GM12878 (cell line): Measurements from ENCODE around the gene HADHA. TPM values are rescaled to one million over a fixed set of nuclear protein-coding genes. Genes with fewer than 3 reads are reported as not detected.

Experiments used
- ATAC-seq: fragments of 200-7000 bp; cut with Tn5 transposase; 3 replicates; pipeline ENCODE4 v1.9.1; 2020; ENCODE audit warnings: mild to moderate bottlenecking, moderate library complexity
- BruUV-seq: library from RNA; stranded (reverse); fragments of 400-500 nt; replicated peaks from 2 replicates; lab custom pipeline; 2021; lab: Mats Ljungman, UMichigan
- CTCF ChIA-PET: fragments of 300-600 bp; sonication (Branson Sonifier 250); formaldehyde crosslinking; extraction: SDS; loops from one replicate; lab custom pipeline; 2021; ENCODE audit warnings: inconsistent platforms; lab: Yijun Ruan, JAX
- POLR2A ChIA-PET: fragments of 350-600 bp; formaldehyde crosslinking; extraction: SDS; loops from one replicate; lab custom pipeline; 2021; ENCODE audit warnings: inconsistent platforms; lab: Charles Lee
- RAD21 ChIA-PET: fragments of 300-600 bp; sonication (Branson Sonifier 250); formaldehyde crosslinking; loops from one replicate; lab custom pipeline; 2023; ENCODE audit warnings: antibody characterized with exemption; ENCODE audit not compliant: unreplicated experiment; lab: Charles Lee
- SMC1A ChIA-PET: fragments of 300-600 bp; sonication (Branson Sonifier 250); formaldehyde crosslinking; loops from one replicate; lab custom pipeline; 2023; ENCODE audit not compliant: unreplicated experiment, uncharacterized antibody; lab: Charles Lee
- DNase-seq: peaks from one replicate; pipeline ENCODE4 v3.0.0-alpha.2; 2011; ENCODE audit warnings: low read depth, low spot score
- FAIRE-seq: peaks from 3 replicates; lab custom pipeline; 2011; peaks lifted over from hg19 to GRCh38; lab: Jason Lieb, UNC
- H2AFZ ChIP-seq: 2 replicates; pipeline ENCODE4 v1.6.0; 2011; ENCODE audit warnings: low read depth, low read length, control low read depth; ENCODE audit not compliant: control insufficient read depth
- H3K27ac ChIP-seq: 2 replicates; pipeline ENCODE4 v1.5.1; 2011; ENCODE audit warnings: control low read depth; ENCODE audit not compliant: control insufficient read depth, insufficient read depth
- H3K27me3 ChIP-seq, 2 experiments: replicated peaks in 1 of 2; 2 replicates each; pipeline versions ENCODE4 v1.6.0 to v1.6.1; 2011; ENCODE audit warnings: low read length in 1 of 2; ENCODE audit not compliant: control insufficient read depth in 2 of 2, insufficient read depth in 2 of 2
- H3K36me3 ChIP-seq, 2 experiments: 2 replicates each; pipeline ENCODE4 v1.5.1; 2011; ENCODE audit warnings: low read length in 1 of 2; ENCODE audit not compliant: control insufficient read depth in 2 of 2, insufficient read depth in 2 of 2
- H3K4me1 ChIP-seq: 2 replicates; pipeline ENCODE4 v1.6.1; 2011; ENCODE audit warnings: mild to moderate bottlenecking, low read length, moderate library complexity, mixed read lengths; ENCODE audit not compliant: control insufficient read depth, insufficient read depth
- H3K4me2 ChIP-seq: 2 replicates; pipeline ENCODE4 v1.6.0; 2011; ENCODE audit warnings: control low read depth; ENCODE audit not compliant: control insufficient read depth, insufficient read depth
- H3K4me3 ChIP-seq: fragments of 200-600 bp; sonication (generic); 2 replicates; pipeline ENCODE4 v1.5.1; 2016
- H3K79me2 ChIP-seq: 2 replicates; pipeline ENCODE4 v1.6.0; 2011; ENCODE audit warnings: low read length; ENCODE audit not compliant: control insufficient read depth, insufficient read depth
- H3K9ac ChIP-seq: 2 replicates; pipeline ENCODE4 v1.8.0; 2011; ENCODE audit warnings: low read length, control low read depth, mixed read lengths; ENCODE audit not compliant: control insufficient read depth, insufficient read depth
- H3K9me3 ChIP-seq: replicated peaks from 3 replicates; pipeline ENCODE4 v1.5.1; 2011; ENCODE audit warnings: mild to moderate bottlenecking, low read length; ENCODE audit not compliant: control insufficient read depth, insufficient read depth
- H4K20me1 ChIP-seq: 2 replicates; pipeline ENCODE4 v1.6.0; 2011; ENCODE audit not compliant: control insufficient read depth, insufficient read depth
- BCL11A ChIP-seq: IDR thresholded peaks from 2 replicates; pipeline ENCODE4 v1.6.1; 2011; ENCODE audit warnings: low read depth, low read length
- FOS ChIP-seq: IDR thresholded peaks from 3 replicates; pipeline ENCODE4 v1.6.1; 2011; ENCODE audit warnings: borderline replicate concordance; ENCODE audit not compliant: insufficient read length; ENCODE audit errors: extremely low read depth
- GABPA ChIP-seq: IDR thresholded peaks from 2 replicates; pipeline ENCODE4 v1.6.1; 2014; ENCODE audit warnings: antibody characterized with exemption, low read depth, mild to moderate bottlenecking, inconsistent platforms
- MEF2B ChIP-seq: fragments of 450-650 bp; IDR thresholded peaks from 2 replicates; pipeline ENCODE4 v1.6.1; 2018; ENCODE audit warnings: mild to moderate bottlenecking, moderate library complexity; ENCODE audit not compliant: partially characterized antibody, poor library complexity, severe bottlenecking
- ZNF24 ChIP-seq: fragments of 450-650 bp; IDR thresholded peaks from 2 replicates; pipeline ENCODE4 v1.6.1; 2017; ENCODE audit warnings: antibody characterized with exemption, mild to moderate bottlenecking
- ZNF622 ChIP-seq: fragments of 450-650 bp; IDR thresholded peaks from 2 replicates; pipeline ENCODE4 v1.6.1; 2017; ENCODE audit warnings: mild to moderate bottlenecking, inconsistent platforms
- WGBS: methylation state at CpG from one replicate; pipeline ENCODE4 v1.1.6; 2016; ENCODE audit warnings: low lambda C conversion rate; ENCODE audit not compliant: insufficient replicate concordance, insufficient coverage; ENCODE audit errors: missing lambda C conversion rate; 5-methylcytosine and 5-hydroxymethylcytosine counted together
- in situ Hi-C: fragments of 300-500 bp; cut with MboI; formaldehyde crosslinking; loops from 9 replicates; pipeline ENCODE4 v1.14.3; 2018; ENCODE audit warnings: mixed read lengths
- intact Hi-C: fragments of 100-400 bp; cut with micrococcal nuclease; formaldehyde crosslinking; loops from one replicate; pipeline ENCODE4 v1.14.2; 2022; ENCODE audit not compliant: unreplicated experiment
- polyA plus RNA-seq, 11 experiments: library from polyadenylated mRNA; depleted of rRNA in 4 of 11; unstranded in 6 of 11; stranded (reverse) in 5 of 11; fragments of >200 nt; fragmentation: Nextera tagmentation in 4 of 11; fragmentation: Illumina TruSeq in 1 of 11; extraction: Ambion mirVana in 4 of 11; extraction: Trizol in 1 of 11; gene quantifications; 1 replicate in 1 of 11; 2 replicates in 10 of 11; pipeline versions ENCODE4 v1.2.1 to v1.2.3, GENCODE V29; 2011 to 2016; ENCODE audit warnings: inconsistent platforms in 2 of 11, missing spikeins in 2 of 11, low read depth in 1 of 11
- total RNA-seq, 4 experiments: library from RNA; depleted of rRNA in 3 of 4; stranded (reverse); fragments of >200 nt in 3 of 4; fragmentation: Illumina TruSeq in 1 of 4; extraction: Trizol in 1 of 4; gene quantifications; 2 replicates each; pipeline versions ENCODE4 v1.2.1 to v1.2.3, GENCODE V29; 2013 to 2021
- TF ChIP-seq, protein P1 (sequence below): fragments of 450-650 bp; IDR thresholded peaks from 2 replicates; pipeline ENCODE4 v1.6.1; 2017; ENCODE audit warnings: borderline replicate concordance
- TF ChIP-seq, protein P2 (sequence below): fragments of 450-650 bp; IDR thresholded peaks from 2 replicates; pipeline ENCODE4 v1.6.1; 2017; ENCODE audit warnings: low read depth, mild to moderate bottlenecking, moderate library complexity
- TF ChIP-seq, protein P3 (sequence below): fragments of 450-650 bp; IDR thresholded peaks from 2 replicates; pipeline ENCODE4 v1.6.1; 2018; ENCODE audit warnings: mild to moderate bottlenecking, low read depth, moderate library complexity; ENCODE audit not compliant: partially characterized antibody
- TF ChIP-seq, protein P4 (sequence below): fragments of 450-650 bp; IDR thresholded peaks from 2 replicates; pipeline ENCODE4 v1.6.1; 2014; ENCODE audit warnings: mild to moderate bottlenecking
- TF ChIP-seq, protein P5 (sequence below): IDR thresholded peaks from 2 replicates; pipeline ENCODE4 v1.6.1; 2012; ENCODE audit warnings: low read depth, low read length, improper control_type of control experiment

Gene HADHA
- total and polyA plus RNA-seq, 10 of the 15 experiments (the other 5 are each of a cell fraction or from before 2014, with no cell fraction given): 109 to 207 (median 165) TPM

DNA sequence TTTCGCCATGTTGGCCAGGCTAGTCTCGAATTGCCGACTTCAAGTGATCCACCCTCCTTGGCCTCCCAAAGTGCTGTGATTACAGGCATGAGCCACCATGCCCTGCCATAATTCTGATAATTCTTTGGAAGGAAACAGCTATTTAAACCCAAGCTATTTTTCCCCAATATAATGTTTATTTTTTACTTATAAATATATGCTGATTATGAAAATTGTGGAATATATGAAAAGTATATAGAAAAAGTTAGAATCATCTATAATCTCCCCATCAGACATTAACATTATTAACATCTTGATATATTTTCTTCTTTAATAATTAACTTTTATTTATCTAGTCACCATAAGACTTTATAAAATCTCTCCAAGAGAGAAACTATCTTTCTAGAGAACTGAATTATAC is 41.5 kb upstream of the HADHA start:
- TF ChIP-seq ZNF24 (no peak), ZNF622 (no peak), MEF2B (no peak), GABPA (no peak), FOS (no peak), BCL11A (no peak)
- TF ChIP-seq, protein P1, sequence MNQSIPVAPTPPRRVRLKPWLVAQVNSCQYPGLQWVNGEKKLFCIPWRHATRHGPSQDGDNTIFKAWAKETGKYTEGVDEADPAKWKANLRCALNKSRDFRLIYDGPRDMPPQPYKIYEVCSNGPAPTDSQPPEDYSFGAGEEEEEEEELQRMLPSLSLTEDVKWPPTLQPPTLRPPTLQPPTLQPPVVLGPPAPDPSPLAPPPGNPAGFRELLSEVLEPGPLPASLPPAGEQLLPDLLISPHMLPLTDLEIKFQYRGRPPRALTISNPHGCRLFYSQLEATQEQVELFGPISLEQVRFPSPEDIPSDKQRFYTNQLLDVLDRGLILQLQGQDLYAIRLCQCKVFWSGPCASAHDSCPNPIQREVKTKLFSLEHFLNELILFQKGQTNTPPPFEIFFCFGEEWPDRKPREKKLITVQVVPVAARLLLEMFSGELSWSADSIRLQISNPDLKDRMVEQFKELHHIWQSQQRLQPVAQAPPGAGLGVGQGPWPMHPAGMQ: no peak
- TF ChIP-seq, protein P2, sequence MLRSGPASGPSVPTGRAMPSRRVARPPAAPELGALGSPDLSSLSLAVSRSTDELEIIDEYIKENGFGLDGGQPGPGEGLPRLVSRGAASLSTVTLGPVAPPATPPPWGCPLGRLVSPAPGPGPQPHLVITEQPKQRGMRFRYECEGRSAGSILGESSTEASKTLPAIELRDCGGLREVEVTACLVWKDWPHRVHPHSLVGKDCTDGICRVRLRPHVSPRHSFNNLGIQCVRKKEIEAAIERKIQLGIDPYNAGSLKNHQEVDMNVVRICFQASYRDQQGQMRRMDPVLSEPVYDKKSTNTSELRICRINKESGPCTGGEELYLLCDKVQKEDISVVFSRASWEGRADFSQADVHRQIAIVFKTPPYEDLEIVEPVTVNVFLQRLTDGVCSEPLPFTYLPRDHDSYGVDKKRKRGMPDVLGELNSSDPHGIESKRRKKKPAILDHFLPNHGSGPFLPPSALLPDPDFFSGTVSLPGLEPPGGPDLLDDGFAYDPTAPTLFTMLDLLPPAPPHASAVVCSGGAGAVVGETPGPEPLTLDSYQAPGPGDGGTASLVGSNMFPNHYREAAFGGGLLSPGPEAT: no peak
- TF ChIP-seq, protein P3, sequence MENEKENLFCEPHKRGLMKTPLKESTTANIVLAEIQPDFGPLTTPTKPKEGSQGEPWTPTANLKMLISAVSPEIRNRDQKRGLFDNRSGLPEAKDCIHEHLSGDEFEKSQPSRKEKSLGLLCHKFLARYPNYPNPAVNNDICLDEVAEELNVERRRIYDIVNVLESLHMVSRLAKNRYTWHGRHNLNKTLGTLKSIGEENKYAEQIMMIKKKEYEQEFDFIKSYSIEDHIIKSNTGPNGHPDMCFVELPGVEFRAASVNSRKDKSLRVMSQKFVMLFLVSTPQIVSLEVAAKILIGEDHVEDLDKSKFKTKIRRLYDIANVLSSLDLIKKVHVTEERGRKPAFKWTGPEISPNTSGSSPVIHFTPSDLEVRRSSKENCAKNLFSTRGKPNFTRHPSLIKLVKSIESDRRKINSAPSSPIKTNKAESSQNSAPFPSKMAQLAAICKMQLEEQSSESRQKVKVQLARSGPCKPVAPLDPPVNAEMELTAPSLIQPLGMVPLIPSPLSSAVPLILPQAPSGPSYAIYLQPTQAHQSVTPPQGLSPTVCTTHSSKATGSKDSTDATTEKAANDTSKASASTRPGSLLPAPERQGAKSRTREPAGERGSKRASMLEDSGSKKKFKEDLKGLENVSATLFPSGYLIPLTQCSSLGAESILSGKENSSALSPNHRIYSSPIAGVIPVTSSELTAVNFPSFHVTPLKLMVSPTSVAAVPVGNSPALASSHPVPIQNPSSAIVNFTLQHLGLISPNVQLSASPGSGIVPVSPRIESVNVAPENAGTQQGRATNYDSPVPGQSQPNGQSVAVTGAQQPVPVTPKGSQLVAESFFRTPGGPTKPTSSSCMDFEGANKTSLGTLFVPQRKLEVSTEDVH: no peak
- TF ChIP-seq, protein P4, sequence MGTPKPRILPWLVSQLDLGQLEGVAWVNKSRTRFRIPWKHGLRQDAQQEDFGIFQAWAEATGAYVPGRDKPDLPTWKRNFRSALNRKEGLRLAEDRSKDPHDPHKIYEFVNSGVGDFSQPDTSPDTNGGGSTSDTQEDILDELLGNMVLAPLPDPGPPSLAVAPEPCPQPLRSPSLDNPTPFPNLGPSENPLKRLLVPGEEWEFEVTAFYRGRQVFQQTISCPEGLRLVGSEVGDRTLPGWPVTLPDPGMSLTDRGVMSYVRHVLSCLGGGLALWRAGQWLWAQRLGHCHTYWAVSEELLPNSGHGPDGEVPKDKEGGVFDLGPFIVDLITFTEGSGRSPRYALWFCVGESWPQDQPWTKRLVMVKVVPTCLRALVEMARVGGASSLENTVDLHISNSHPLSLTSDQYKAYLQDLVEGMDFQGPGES: no peak
- TF ChIP-seq, protein P5, sequence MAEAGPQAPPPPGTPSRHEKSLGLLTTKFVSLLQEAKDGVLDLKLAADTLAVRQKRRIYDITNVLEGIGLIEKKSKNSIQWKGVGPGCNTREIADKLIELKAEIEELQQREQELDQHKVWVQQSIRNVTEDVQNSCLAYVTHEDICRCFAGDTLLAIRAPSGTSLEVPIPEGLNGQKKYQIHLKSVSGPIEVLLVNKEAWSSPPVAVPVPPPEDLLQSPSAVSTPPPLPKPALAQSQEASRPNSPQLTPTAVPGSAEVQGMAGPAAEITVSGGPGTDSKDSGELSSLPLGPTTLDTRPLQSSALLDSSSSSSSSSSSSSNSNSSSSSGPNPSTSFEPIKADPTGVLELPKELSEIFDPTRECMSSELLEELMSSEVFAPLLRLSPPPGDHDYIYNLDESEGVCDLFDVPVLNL: no peak
- Histone ChIP-seq H3K27me3 (no peaks in the 10 kb centered on the region), H2AFZ (no peak overlapping the region), H3K79me2 (no peaks in the 10 kb centered on the region), H3K9ac (no peak overlapping the region), H3K9me3 (no peaks in the 10 kb centered on the region), H3K27ac (no peak overlapping the region), H3K4me1 (no peaks in the 10 kb centered on the region), H3K4me2 (no peak overlapping the region), H4K20me1 (no peaks in the 10 kb centered on the region), H3K36me3 (peaks cover 3 to 21% of the 10 kb centered on the region in 2 experiments; a peak in 3 of 4 replicates), H3K4me3 (no peak overlapping the region)
- SMC1A ChIA-PET: no interaction called here
- no peak for DNase-seq
- intact Hi-C loops: no loop called here
- FAIRE-seq: no peak
- in situ Hi-C loops: no loop called here
- CTCF ChIA-PET: no interaction called here
- RAD21 ChIA-PET: interaction anchor here (1.5 kb wide), 1 partner anchor 14 kb away, joined by 4 read pairs; no protein-coding TSS in a partner anchor
- no TSS peak for BruUV-seq
- no peak for ATAC-seq
- POLR2A ChIA-PET: interaction anchor here (0.5 kb wide), 1 partner anchor 19 kb away, joined by 4 read pairs; no protein-coding TSS in a partner anchor
- 100% methylated on average over 3 of the region's 3 CpGs for WGBS
